Lower lobe of right lung (tissue), 2 donors: ENCODE data around the gene ADRB2. TPM values are rescaled to one million over a fixed set of nuclear protein-coding genes. Genes with fewer than 3 reads are reported as not detected.

Experiments
- ATAC-seq, 2 donors: fragments of 200-7000 bp; cut with Tn5 transposase; one replicate each; pipeline ENCODE4 v1.9.1; 2020 to 2022; ENCODE audit warnings: mild to moderate bottlenecking in 2 of 2, moderate library complexity in 2 of 2
- DNase-seq: peaks from one replicate; pipeline ENCODE4 v3.0.0-alpha.2; 2020
- H3K27ac ChIP-seq: fragments of 200-600 bp; one replicate; pipeline ENCODE4 v1.8.0; 2022
- H3K27me3 ChIP-seq: fragments of 200-600 bp; one replicate; pipeline ENCODE4 v1.8.0; 2022; ENCODE audit warnings: low read depth
- H3K36me3 ChIP-seq: fragments of 200-600 bp; one replicate; pipeline ENCODE4 v1.8.0; 2022; ENCODE audit warnings: mild to moderate bottlenecking
- H3K4me1 ChIP-seq: fragments of 200-600 bp; one replicate; pipeline ENCODE4 v1.8.0; 2022
- H3K4me3 ChIP-seq: fragments of 200-600 bp; one replicate; pipeline ENCODE4 v1.8.0; 2022; ENCODE audit warnings: mild to moderate bottlenecking
- H3K9me3 ChIP-seq: fragments of 200-600 bp; one replicate; pipeline ENCODE4 v1.8.0; 2022
- intact Hi-C: fragments of 100-400 bp; cut with DNase I; formaldehyde crosslinking; loops from one replicate; pipeline ENCODE4 v1.11.0; 2022
- total RNA-seq: library from RNA; stranded (reverse); fragmentation: NEBNext Ultra II Directional; extraction: Animal tissue kit (Norgen Biotek cat#: 25700); gene quantifications from one replicate; pipeline ENCODE4 v1.2.1, GENCODE V29; 2021
- TF ChIP-seq, protein P1 (sequence below): fragments of 200-600 bp; IDR thresholded peaks from one replicate; pipeline ENCODE4 v1.8.0; 2022; ENCODE audit warnings: antibody characterized with exemption, mild to moderate bottlenecking
- donor health status: DM: no; HTN: yes; CAD: no; lungs with severe emphysema.

The ADRB2 gene
- total RNA-seq, 1 donor from 2014 or later, result 26.4 TPM

DNA sequence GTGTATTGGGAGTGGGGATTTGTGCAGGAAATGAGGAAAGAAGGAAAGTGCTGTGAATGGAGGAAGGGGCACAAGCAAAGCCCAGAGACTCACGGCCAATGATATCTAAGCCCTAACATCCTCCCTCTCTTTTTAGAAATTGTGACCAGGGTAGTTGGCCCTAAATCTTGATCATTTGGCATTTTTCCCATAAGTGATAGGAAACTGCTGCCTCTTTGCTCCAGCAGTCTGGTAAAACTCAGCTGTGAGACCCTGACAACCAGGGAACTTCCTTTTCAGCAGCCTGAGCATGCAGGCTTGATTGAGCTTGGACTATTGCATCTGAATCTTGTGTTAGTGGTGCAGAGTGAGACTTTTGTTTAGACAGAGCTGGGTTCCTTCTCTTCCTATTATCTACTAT lies 9.6 kb upstream of the ADRB2 start:
- H3K36me3 ChIP-seq, result no peaks in the 10 kb centered on the region
- no peak for DNase-seq
- intact Hi-C loops, result no loop called here
- no peak for ATAC-seq
- no peaks in the 10 kb centered on the region for H3K9me3 ChIP-seq
- no peaks in the 10 kb centered on the region for H3K27me3 ChIP-seq
- TF ChIP-seq, protein P1, sequence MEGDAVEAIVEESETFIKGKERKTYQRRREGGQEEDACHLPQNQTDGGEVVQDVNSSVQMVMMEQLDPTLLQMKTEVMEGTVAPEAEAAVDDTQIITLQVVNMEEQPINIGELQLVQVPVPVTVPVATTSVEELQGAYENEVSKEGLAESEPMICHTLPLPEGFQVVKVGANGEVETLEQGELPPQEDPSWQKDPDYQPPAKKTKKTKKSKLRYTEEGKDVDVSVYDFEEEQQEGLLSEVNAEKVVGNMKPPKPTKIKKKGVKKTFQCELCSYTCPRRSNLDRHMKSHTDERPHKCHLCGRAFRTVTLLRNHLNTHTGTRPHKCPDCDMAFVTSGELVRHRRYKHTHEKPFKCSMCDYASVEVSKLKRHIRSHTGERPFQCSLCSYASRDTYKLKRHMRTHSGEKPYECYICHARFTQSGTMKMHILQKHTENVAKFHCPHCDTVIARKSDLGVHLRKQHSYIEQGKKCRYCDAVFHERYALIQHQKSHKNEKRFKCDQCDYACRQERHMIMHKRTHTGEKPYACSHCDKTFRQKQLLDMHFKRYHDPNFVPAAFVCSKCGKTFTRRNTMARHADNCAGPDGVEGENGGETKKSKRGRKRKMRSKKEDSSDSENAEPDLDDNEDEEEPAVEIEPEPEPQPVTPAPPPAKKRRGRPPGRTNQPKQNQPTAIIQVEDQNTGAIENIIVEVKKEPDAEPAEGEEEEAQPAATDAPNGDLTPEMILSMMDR, result no peak
- H3K4me3 ChIP-seq, result no peak overlapping the region
- H3K27ac ChIP-seq, result no peak overlapping the region
- H3K4me1 ChIP-seq, result no peaks in the 10 kb centered on the region

DNA sequence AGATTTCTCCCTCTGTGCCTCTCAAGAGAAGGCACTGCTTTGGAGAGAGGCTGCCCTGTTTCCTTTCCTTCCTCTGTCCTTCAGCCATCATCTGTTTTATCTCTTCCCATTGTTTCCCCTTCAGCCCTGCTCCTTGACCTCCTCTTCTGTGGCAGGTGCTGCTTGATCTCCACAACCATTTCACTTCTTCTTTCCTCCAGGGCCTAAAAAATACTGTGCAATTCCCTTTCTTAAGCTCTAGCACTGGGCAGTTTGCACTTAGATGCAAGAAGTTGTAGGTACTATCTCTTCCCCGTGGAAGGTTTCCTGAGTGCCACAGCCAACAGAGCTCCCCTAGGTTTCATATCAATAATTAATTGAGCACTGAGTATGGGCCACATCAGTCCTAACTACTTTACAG lies 8.8 kb upstream of the ADRB2 start:
- Histone ChIP-seq H3K4me1 (no peaks in the 10 kb centered on the region), H3K27me3 (no peaks in the 10 kb centered on the region), H3K4me3 (no peak overlapping the region), H3K36me3 (no peaks in the 10 kb centered on the region), H3K27ac (no peak overlapping the region), H3K9me3 (no peaks in the 10 kb centered on the region)
- ATAC-seq (no peak), DNase-seq (no peak)
- TF ChIP-seq, protein P1, result no peak
- intact Hi-C loops, result no loop called here

DNA sequence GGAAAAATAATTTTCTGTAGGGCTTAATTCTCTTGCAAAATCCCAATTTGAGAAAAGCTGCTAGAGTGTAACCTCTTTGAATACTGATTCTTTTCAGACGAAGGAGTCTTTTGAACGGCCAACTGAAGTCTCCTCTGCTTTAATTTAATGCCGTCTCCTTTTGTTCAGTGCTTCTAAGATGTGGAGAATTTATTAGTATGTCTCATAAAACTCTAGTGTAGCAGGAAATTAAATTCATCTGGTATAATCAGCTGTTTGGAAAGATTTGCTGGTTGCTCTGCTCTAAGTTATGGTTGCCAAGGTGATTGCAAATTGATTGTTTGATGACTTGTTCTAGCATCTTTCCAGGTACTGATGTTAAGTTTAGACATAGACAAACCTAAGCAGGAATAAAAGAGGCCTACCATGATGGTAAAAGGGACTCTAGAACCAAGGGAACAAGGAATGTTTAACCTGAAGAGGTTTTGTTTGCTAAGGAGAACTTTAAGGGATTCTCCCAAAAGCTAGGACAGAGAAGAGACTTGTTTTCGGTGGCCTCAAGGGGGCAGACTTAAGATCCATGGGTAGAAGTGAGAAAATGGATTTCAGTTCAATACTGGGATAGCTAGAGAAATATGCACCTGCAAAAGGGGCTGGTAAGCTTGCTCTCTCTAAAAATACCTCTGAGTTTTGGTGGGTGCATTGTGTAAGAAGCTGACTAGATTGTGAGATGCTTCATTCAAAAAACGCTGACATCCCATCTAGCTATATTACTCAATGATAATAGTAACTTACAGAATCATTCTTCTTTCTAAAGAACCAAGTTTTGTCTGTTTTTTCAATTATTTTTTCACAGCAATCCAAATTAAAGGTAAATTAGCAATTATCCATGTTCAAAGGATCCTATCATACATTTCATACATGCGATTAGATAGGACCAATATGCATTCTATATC lies 5.7 kb upstream of the ADRB2 start:
- Histone ChIP-seq H3K36me3 (no peaks in the 10 kb centered on the region), H3K9me3 (no peaks in the 10 kb centered on the region), H3K27me3 (no peaks in the 10 kb centered on the region), H3K27ac (no peak overlapping the region), H3K4me3 (no peak overlapping the region), H3K4me1 (peaks cover 7% of the 10 kb centered on the region)
- ATAC-seq (peak in 1 of 2 donors; percentile 47), DNase-seq (no peak)
- TF ChIP-seq, protein P1, result peak; percentile 67
- intact Hi-C loops, result no loop called here

DNA sequence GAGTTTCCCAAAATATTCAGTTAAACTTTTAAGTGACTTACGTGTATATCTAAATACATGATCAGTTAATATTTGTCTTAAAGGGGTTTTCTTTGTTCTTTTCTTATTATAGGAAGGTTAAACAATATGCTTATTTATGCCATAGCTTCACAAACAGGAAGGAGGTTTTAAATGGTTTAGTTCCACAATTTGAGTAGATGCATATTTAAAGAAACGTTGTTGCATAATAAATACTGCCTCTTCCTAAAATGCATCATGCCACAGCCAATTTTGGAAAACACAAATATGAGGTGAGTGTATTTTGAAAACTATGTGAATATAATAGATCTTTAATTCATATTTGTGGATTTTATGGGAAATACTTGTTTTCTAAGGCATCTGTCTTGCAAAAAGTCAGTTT lies 2.5 kb upstream of the ADRB2 start:
- TF ChIP-seq, protein P1, result no peak
- DNase-seq (no peak), ATAC-seq (no peak)
- Histone ChIP-seq H3K4me3 (no peak overlapping the region), H3K4me1 (peaks cover 18% of the 10 kb centered on the region), H3K27ac (no peak overlapping the region), H3K9me3 (no peaks in the 10 kb centered on the region), H3K27me3 (no peaks in the 10 kb centered on the region), H3K36me3 (no peaks in the 10 kb centered on the region)
- intact Hi-C loops, result no loop called here

DNA sequence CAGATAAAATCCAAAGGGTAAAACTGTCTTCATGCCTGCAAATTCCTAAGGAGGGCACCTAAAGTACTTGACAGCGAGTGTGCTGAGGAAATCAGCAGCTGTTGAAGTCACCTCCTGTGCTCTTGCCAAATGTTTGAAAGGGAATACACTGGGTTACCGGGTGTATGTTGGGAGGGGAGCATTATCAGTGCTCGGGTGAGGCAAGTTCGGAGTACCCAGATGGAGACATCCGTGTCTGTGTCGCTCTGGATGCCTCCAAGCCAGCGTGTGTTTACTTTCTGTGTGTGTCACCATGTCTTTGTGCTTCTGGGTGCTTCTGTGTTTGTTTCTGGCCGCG lies 727 bp upstream of the ADRB2 start:
- intact Hi-C loops, result no loop called here
- Histone ChIP-seq H3K27me3 (no peaks in the 10 kb centered on the region), H3K27ac (peak overlapping the region; percentile 94), H3K9me3 (no peaks in the 10 kb centered on the region), H3K4me3 (peak overlapping the region; percentile 71), H3K4me1 (peaks cover 35% of the 10 kb centered on the region), H3K36me3 (no peaks in the 10 kb centered on the region)
- ATAC-seq (peak; percentile 54 to 62), DNase-seq (no peak)
- TF ChIP-seq, protein P1, result no peak
